Astrocyte of the spinal cord (primary cell): Measurements from ENCODE around the gene CHST8.
"Not testable (repeated sequence)": the region's sequence is repeated elsewhere in the genome, so short reads cannot be mapped to it uniquely, and the experiment has no call there.

Source experiments
- DNase-seq: peaks from one replicate; pipeline ENCODE4 v3.0.0; 2011; ENCODE audit warnings: low read depth, low spot score
- H3K4me3 ChIP-seq: 2 replicates; pipeline ENCODE4 v1.5.1; 2011; ENCODE audit warnings: low read depth, mild to moderate bottlenecking, low read length, moderate library complexity
- CTCF ChIP-seq: IDR thresholded peaks from 2 replicates; pipeline ENCODE4 v1.5.1; 2012; ENCODE audit warnings: low read depth, mild to moderate bottlenecking, low read length, inconsistent platforms
- in situ Hi-C: cut with HindIII; loops from 2 replicates; pipeline ENCODE4 v1.10.0; 2017; ENCODE audit warnings: low sequenced_read_pairs

CHST8 gene

GRCh38 chr19:33693678-33694077, 71.9 kb downstream of the CHST8 start:
- no peak for DNase-seq
- no peak overlapping the region for H3K4me3 ChIP-seq
- in situ Hi-C loops: no loop called here
- TF ChIP-seq CTCF: no peak

- DNase-seq, in situ Hi-C loops, H3K4me3 ChIP-seq: not testable (repeated sequence)
These were observed 73.8 kb downstream of the CHST8 start for GRCh38 chr19:33695547-33695946.

- in situ Hi-C loops: no loop called here
- TF ChIP-seq CTCF: no peak
- no peak overlapping the region for H3K4me3 ChIP-seq
- no peak for DNase-seq
These were observed 76.0 kb downstream of the CHST8 start for GRCh38 chr19:33697766-33698165.

GRCh38 chr19:33698576-33699435, 77.1 kb downstream of the CHST8 start:
- no peak overlapping the region for H3K4me3 ChIP-seq
- TF ChIP-seq CTCF: no peak
- DNase-seq: no peak
- in situ Hi-C loops: no loop called here

- no peak for DNase-seq
- no peak for TF ChIP-seq CTCF
- in situ Hi-C loops: no loop called here
These were observed 78.1 kb downstream of the CHST8 start for GRCh38 chr19:33699754-33700407.

GRCh38 chr19:33700408-33701013, 78.8 kb downstream of the CHST8 start:
- no peak overlapping the region for H3K4me3 ChIP-seq
- in situ Hi-C loops: no loop called here
- no peak for TF ChIP-seq CTCF
- no peak for DNase-seq

More at GRCh38 chr19:33699754-33700407, 78.1 kb downstream of the CHST8 start:
- no peak overlapping the region for H3K4me3 ChIP-seq

GRCh38 chr19:33701565-33701964, 79.8 kb downstream of the CHST8 start:
- no peak for TF ChIP-seq CTCF
- DNase-seq: no peak
- in situ Hi-C loops: no loop called here
- H3K4me3 ChIP-seq: no peak overlapping the region
